ENCODE measurements around the gene SERP2.

DNA sequence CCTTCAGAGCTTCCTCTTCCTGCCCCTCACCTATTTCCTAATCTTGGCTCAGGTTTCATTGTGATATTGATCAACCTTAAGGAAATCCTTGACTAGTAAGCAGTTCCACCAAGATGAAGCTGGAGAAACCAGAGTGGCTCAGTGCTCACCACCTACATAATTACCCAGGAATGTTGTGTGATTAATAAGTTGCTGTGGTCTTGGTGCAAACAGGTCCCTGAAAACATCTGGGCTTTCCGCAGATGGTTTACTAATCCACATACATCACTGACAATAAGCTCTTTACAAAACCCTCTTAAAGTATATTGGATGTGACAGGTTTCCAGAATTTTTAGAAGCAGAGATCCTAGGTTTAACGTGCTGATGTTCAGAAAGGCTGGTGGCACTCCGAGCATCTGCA is 8.6 kb upstream of the SERP2 start:
- TF ChIP-seq, protein P1, sequence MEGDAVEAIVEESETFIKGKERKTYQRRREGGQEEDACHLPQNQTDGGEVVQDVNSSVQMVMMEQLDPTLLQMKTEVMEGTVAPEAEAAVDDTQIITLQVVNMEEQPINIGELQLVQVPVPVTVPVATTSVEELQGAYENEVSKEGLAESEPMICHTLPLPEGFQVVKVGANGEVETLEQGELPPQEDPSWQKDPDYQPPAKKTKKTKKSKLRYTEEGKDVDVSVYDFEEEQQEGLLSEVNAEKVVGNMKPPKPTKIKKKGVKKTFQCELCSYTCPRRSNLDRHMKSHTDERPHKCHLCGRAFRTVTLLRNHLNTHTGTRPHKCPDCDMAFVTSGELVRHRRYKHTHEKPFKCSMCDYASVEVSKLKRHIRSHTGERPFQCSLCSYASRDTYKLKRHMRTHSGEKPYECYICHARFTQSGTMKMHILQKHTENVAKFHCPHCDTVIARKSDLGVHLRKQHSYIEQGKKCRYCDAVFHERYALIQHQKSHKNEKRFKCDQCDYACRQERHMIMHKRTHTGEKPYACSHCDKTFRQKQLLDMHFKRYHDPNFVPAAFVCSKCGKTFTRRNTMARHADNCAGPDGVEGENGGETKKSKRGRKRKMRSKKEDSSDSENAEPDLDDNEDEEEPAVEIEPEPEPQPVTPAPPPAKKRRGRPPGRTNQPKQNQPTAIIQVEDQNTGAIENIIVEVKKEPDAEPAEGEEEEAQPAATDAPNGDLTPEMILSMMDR (conservative IDR thresholded peaks at IDR 0.05 in 1 of 2, IDR thresholded peaks at IDR 0.05 in 1 of 2; ENCODE audit: extremely low read depth in 1 of 2, insufficient read depth in 1 of 2, low read depth in 1 of 2, low read length in 2 of 2): no peak
- TF ChIP-seq EZH2 (IDR thresholded peaks at IDR 0.05; ENCODE audit: borderline replicate concordance, low read length): no peak
